ENCODE results near the gene DCST2.

The DCST2 gene

DNA sequence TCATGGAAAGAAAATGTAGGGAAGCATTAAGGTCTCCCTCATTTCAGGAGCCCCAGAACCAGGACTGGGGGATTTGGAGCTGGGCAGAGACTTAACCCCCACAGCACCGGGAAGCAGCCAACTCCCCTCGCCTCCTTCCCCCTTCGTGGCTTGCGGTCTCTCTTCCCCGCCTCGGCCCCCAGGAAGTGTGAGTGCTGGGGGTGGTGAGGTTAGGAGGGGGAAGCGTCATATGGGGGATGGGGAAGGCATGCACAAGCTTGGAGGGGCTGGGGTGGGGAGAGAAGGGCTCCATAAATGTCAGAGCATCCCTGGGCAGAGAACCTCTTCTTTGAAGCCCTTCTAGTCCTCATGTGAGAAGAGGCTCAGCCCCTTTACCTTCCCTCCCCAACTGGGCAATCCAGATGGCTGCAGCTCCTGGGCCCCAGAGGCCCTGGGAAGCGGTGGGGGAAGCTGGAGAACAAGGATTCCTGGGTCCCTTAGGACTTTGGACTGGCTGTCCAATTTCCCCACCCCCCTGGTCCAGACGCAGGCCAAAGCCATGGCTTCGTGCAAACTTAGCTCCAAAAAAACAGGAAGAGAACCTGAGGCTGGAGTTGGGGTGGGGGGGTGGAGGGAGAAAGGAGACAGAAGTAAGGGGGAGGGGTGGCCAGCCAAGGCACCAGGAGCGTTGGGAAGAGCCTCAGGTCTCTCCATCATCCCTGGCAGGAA lies 23.2 kb downstream of the DCST2 start:
- no peak for DNase-seq (ENCODE audit: low read depth)

DNA sequence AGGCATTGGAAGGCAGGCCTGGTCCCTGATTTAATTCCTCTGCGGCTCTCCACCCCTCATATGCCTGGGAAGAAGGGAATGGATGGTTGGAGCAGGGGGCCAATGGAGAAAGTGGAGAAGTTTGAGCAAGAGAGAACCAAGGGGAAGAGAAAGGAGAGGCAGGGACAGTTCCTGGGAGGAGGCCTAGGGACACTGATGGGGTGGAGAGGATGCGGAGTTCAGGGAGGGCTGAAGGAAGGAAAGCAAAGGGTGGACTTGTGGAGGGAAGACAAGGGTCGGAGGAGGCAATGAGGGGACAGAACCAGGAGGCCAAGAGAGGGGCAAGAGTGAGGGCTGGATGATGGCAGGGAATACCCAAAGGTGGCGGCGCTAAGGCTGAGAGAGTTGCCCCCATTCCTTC lies 23.8 kb downstream of the DCST2 start:
- DNase-seq (ENCODE audit: low read depth), result no peak

DNA sequence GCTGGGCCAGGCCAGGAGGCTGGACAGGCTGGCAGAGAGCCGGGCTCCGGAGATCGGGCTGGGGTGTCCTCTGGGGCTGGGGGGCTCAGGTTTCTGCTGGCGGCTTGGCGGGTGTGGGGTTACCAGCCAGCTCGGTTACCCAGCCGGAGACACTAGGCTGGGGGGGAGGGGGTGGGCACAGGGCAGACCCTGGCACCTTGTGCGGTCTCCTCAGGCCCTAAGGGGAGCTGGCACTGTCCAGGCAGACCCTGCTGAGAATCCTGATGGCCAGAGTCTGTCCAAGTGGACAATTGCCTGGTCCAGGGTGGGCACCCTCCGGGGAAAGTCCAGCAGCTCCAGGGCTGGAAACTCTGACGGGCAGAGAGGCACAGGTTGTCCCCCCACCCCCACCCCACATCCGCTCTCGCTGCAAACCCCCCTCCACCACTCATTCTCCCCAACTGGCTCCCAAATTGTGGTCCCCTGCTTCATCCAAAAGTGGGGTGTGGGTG lies 24.3 kb downstream of the DCST2 start:
- no peak for DNase-seq (ENCODE audit: low read depth)

DNA sequence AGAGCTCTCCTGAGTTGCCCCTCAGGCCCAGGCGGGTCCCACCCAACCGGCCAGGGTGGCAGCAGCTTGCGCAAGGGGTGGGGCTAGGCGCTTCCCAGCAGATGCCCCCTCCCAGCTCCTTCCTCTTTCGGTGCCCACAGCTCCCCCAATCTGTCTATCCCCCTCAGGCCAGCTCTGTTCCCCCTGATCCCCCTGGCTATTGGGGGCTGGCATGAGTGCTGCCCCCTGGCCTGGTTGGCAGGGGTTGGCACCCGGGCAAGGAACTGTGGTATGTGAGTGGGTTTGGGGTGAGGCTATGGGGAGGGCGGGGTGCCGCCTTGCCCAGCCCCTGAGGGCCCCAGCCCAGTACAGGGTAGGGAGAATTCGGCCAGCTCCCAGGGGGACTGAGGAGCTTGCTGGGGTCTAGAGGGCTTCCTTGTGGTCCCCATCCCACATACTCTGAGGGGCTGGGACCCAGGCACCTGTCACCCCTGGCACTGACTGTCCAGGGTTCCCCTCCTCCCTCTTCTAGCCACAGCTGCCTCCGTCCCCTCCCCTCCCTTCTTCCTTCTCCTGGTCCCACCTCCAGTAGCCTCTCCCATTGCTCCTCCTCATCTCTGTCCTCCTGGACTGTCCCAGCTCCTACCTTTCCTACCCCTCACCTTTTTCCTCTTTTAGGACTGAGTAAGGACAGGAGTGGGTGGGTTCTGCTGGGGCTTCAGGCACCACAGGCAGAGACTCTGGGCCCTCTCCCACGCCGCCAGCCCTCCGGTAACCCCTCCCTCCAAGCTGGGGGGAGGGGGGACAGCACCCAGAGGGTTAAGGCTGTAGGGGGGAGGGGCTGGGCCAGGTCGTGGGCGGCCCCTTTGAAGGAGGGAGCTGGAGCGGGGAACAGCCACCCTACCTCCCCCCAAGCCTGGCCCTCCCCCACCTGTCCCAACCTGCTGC lies 25.3 kb downstream of the DCST2 start:
- DNase-seq (ENCODE audit: low read depth), result no peak

DNA sequence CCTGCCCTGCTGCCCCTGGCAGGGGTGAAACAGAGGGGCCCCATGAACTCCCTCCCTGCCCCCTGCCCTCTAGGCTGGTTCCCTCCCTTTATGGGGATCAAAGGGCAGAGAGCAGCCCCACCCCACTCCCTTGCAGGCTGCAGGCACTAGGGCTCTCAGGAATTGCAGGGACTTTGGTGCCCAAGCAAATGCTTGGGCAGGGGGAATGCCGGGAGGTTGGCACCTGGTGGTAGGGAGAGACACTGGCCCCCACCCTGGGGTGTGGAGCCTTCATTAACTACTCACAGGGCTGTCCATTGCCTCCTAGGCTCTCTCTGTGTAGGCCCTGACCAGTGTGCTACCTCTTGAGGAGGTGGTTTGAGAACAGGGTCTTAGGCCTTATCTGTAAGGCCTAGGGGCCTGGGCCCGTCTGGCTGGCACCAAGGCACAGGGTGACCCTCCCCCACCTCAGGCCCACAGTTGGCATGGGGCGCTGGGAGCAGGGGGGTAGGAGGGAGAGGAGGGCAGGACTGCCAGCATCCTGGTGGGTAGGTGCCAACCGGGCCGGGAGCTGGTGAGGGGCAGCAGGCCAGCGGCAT lies 26.2 kb downstream of the DCST2 start:
- DNase-seq (ENCODE audit: low read depth), result no peak

DNA sequence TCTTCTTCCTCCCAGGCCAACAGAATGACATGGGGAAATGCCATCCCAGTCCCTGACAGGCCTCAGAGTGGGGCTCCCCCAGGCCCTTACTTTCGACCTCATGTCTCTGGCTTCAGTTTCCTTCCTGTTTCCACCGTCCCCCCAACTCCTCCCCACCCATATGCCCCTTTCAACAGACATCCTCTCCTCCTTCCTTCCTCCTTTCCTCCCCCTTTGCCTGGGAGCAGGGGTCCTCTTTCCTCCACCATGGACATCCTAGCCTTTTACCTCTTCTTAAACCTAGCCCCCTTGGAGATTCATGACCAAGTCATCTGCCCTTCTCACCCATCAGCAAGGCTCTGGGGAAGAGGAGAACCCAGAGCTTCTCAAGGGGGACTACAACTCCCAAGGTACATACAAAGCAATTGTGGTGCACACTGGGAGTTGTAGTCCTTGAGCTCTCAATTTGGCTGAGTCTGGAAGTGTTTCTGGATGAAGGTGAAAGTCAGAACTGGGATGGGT lies 26.9 kb downstream of the DCST2 start:
- no peak for DNase-seq (ENCODE audit: low read depth)

DNA sequence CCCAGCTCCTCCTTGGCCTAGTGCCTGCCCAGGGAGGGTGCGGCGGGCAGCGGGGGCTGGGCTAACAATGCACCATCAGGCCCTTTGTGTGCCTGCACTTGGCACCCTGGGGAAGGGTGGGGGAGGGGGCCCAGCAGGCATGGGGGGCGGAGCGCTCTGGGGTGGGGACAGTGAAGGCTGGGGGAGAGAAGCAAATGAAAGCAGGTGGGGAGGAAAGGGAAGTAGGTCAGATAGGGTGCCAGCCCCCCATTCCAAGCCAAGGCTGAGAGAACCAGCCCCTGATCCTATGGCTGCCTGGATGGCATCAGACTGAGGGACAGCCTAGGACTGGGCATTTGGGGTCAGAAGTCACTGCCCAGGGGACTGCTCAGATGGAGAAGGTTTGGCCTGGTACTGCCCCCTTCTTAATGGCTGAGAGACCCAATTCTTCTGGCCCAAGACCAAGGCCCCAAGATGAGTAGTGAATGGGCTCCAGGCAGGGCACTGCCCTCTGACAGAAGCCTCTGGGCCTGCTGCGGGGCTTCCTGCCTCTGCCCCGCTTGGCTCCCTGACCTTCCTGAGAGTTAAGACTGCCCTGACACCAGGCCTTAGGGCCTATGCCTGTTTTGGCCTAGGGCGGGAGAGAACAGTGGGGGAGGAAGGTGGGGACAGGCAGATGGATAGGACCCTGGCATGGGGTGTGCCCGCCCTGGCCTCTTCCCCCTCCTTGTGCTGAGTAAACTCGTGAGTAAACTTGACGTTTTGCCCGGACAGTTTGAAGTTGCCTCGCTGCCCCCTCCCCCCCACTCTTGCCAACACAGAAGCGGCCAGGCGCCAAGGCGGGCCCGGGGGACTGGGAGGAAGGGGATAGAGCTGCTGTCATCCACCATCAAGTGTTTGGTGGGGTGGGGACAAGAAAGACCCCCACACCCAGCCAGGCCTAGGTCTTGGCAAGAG lies 28.2 kb downstream of the DCST2 start:
- no peak for DNase-seq (ENCODE audit: low read depth)

DNA sequence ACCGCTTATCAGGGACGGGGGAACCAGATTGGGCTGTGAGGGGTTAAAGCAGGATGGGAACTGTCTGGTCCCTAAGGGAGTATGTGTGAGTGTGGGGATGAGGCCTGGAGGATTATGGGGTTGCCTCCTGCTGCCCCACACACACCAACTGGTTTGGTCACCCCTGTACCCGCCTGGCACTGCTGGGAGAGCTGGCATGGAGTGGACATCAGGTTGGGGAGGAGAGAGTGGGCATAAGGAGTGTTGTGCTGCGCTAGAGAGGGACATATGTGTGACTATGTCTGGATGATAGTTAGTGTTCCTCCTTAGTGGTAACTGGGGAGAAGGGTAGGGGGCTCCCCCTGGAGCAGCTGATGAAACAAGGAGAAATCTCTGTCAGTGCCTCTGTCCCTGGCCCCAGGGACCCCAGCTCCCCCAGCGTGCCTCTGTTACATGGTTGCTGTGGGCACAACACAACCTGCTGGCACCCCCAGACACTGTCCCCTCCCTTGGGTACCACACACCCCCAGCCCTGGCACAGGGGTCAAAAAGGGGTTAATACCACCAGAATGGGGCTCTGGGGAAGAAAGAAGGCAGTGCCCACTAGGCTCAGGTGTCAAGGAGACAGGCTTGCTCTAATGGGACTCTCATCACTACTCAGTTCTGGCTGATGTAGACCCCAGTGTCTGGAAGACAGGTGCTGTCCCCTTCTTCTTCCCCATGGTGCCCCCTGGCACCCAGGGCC lies 29.1 kb downstream of the DCST2 start:
- DNase-seq (ENCODE audit: low read depth), result no peak

DNA sequence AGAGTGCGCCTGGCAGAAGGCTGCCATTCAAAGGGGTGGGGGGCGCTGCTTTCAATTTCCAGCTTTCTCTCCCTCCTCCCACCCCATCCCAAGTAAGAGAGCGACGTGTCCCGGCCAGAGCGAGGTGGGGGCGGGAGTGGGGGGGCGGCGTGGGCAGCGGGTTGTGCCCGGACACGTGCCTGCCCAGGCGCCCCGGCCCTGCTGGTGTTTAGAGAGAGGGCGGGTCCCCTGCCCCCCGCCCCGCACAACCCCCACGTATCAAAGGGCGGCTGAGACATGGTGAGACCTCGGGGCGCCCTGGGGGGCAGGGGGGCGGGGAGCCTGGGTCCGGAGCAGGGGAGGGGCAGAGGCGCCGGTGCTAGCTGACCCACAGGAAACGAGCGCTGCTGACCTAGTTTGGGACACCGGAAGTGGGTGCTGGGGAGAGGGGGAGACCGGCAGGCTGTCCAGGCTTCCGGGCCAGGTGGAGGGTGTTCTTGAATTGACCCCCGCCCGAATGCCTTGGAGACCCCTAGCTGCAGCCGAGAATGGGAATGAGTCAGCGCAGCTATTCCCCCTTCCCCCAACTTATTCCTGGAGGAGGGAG lies 29.7 kb downstream of the DCST2 start:
- no peak for DNase-seq (ENCODE audit: low read depth)

DNA sequence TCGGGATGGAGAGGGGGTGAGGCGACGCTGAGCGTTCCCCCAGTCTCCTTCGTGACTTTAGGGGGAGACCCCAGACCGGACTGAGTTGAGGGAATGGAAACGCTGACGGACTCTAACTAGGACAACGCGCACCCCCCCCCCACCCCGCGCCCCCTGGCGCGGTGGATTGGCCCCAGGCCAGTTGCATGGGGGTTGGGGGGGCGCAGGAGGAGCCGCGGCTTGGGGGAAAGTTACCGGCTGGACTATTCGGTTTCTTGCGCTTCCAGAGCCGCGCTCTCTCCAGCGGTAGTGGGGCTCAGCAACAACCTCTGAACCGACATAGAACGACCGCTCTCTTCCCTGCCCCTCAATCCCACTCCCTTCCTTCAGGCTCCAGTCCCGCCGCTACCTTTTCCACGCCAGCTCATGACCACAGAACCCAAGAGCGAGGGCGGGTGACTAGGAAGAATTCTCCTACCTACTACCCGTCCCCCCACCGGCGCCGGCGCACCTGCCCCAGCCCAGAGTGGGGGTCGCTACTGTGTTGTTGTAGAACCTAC lies 30.3 kb downstream of the DCST2 start:
- DNase-seq (ENCODE audit: low read depth), result no peak

DNA sequence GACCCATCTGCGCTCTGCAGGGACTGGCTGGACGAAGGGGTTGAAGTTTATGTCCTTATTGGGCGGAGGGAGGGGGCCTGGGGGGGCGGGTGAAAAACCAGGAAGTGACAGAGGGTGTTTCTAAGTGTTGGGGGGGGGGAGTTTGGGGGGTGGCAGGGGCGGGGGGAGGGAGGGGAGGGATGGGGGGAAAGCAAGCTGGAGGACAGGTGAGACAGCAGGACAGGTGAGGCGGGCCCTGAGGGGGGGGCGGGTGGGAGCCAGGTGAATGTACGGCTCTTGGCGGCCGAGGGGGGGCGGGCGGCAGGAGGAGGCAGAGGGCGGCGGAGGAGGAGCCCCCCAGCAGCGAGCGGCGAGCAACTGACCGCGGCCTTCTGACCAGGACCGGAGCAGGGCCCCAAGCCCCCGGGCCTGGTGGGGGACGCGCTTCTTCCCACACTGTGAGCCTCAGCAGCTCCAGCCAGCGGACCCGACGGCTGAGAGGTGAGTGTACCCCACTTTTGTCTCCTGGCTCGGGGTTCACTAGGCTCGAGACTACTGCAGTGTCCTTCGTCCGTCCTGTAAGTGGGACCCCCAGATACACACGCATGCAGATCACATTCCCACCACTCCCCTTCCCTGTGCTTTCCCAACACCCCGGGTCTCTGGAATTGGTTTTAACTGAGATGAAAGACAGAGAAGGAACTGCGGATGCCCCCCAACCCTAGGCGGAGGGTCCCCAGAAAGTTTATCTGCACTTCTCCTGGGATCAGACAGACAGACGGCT lies 30.9 kb downstream of the DCST2 start, which contains the start of gene ZBTB7B:
TSS of gene ZBTB7B (plus strand) at position 339 of the 763 bp plus-strand sequence. CDS start 11,859 bp downstream, outside the sequence.
- DNase-seq (ENCODE audit: low read depth), result no peak

DNA sequence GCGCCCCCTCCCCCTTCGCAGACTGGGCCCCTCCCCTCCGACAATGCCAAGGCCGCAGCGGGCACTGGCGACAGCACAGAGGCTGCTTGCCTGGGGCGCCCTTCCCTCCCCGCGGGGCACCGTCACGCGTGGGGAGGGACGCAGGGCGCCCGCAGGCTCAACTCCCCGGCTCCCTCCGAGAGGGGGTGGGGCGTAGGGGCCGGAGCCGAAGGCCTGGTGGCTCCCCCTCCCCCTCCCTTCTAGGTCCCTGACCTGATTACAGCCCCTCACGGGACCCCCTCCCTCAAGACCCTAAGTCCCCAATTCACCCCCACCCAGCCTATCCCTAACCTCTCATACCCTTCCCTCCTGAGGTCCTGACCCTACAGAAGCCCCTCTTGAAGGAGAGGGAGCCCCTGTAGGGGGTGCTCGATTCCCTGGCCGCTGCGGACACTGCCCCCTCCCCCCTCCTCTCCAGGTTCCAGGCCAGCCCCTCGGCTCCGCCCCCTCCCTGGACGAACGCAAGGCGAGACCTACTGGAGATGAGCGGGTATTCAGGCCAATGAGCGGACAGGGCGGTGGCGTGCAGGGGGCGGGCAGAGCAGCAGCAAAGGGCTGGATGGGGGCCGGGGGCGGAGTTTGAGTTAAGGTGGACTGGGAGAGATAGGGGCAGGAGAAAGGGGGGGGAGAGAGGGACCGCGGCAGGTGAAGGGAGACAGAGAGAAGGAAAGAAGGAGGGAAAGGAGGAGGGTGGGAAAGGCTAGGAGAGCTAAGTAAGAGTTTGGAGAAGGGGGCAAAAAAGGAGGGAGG lies 31.7 kb downstream of the DCST2 start:
- peak; percentile 89 for DNase-seq (ENCODE audit: low read depth)

DNA sequence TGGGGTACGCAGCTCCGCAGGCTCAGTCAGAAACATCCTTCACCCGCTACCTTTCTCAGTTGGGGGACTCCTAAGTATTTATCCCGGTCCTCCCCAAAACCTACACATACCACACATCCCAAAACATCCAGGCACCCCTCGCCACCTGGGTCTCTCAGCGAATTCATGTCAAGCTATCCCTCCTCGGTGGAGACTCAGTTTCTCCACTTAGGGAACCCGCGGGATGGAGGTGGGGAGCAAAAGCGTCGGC lies 32.2 kb downstream of the DCST2 start:
- DNase-seq (ENCODE audit: low read depth), result no peak

DNA sequence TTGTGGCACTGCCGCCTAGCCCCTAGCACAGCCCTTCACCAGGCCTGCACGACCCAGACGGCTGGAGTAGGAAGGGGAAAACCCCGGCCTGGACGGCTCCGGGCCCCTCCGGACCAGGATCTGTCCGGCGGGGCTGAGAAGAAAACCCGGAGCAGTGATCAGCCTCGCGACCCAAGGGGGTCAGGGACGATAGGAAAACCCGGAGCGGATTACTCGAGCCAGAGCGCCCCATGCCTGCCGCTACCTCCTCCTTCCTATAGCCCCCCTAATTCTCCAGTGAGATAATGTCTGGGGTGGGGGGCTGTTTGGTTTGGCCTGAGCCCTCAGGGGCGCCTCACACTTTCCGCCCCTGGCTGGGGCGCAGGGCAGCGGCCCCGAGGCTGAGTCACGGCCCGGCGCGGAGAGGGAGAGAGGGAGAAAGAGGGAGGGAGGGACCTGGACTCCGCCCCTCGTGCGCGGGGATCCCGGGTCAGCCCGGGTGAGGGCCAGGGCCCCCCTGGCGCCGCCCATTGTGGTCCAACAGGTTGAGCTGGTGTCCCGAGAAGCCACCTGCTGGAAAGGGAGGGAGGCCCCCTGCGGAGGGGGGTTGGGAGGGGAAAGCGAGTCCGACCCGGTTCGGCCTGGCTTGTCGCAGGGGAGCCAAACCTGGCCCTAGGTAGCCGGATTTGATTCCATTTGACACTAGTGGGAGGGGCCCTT lies 32.7 kb downstream of the DCST2 start:
- peak; percentile 69 for DNase-seq (ENCODE audit: low read depth)

DNA sequence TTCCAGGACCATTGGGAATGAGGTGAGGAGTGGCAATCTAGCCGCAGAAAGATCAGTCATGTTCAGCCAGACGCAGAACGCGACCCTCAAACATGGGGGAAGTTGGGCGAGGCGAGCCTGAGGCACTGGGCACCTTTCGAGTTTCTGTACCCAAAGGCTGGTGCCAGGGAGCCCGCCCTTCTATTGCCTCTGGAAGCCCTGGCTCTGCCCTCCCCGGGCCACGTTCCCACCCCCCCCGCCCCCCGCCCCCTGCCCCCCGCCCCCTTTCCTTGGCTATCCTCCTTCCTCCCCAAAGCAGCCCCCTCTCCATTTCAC lies 33.2 kb downstream of the DCST2 start:
- DNase-seq (ENCODE audit: low read depth), result no peak

DNA sequence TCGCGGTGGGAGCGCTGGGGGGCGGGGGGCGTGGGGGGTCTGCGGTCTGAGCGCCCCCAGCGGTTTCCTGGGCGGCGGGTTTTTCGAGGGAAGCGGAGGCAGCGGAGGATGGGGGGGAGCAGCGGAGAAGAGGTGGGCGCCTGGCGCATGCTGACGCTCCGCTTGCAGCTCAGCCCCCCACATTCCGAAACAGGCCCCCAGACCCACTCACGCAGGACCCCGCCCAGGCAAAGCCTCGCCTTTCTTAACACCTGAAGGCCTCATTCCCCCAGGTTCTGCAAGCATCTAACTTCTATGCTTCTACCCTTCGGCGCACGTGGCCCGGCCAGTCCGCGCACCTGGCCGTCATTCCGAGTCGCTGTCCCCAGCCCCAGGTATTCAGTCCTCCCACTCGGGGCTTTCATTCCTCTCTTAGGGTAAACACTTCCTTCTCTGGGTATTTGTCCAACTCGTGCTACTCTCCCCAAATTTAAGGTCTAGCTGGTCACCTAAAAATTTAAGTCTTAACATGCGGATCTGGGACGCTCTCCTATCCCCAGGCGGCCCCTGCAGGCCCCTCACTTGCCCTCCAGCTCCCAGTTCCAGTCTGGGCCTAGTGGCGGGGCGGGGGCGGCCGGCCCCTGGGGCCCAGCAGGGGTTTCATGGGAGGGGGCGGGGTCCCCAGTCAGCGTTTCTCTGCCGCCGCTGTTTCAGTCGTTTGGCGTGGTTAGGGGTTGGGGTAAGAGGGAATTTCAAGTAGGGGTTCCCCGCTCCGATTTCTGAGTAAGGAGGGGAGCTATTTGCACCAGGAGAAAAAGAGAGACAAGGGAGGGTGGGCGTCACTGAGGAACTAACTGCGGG lies 33.8 kb downstream of the DCST2 start:
- DNase-seq (ENCODE audit: low read depth), result no peak

DNA sequence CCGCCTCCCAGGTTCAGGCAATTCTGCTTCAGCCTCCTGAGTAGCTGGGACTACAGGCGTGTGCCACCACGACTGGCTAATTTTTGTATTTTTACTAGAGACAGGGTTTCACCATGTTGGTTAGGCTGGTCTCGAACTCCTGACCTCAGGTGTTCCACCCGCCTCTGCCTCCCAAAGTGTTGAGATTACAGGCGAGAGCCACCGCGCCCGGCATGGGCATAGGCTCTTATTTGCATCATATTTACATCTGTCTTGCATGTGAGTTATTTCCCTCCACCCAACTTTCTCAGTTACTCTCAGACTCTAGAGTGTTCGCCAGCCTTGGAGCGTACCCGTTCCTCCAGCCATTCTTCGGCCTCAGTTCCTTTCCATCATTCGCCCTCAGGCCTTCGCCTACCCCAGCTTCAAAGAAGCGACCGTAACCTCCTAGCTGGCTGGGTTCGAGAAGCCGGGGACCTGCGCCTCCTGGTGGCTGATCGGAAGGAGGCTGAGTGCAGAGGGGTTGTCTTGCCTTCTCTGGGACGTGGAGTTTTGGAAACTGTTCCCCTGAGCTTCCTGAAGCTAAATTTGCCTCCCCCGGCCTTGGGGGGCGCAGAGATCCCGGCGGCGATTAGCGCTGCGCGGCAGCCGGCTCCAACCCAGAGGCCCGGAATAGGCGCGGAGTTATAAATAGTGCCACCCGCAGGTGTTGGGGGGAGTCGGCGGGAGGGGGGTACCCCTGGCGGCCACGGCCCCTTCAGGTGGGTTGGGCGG lies 34.6 kb downstream of the DCST2 start:
- no peak for DNase-seq (ENCODE audit: low read depth)
